Measurements from ENCODE around the gene TBXAS1.

The TBXAS1 gene

GRCh38 chr7:139987691-139988516 lies 158.8 kb downstream of the TBXAS1 start:
- no peaks in the 10 kb centered on the region for H3K27me3 ChIP-seq
- peaks cover 31 to 48% (median 45%) of the 10 kb centered on the region in 10 experiments for H3K4me1 ChIP-seq
- no peak overlapping the region for H3K9ac ChIP-seq
- peak overlapping the region in 8 of 11 experiments; percentile 31 to 86 (median 72); a peak in 9 of 22 replicates for H3K4me2 ChIP-seq
- H3K4me3 ChIP-seq: no peak overlapping the region
- H3K9me3 ChIP-seq (replicated peaks in 1 of 11): peaks cover 0 to 5% (median 0%) of the 10 kb centered on the region in 11 experiments; a peak in 2 of 22 replicates
- H4K20me1 ChIP-seq: peaks cover 0 to 18% (median 0%) of the 10 kb centered on the region in 11 experiments; a peak in 2 of 22 replicates
- peaks cover 0 to 37% (median 0%) of the 10 kb centered on the region in 11 experiments; a peak in 5 of 22 replicates for H3K36me3 ChIP-seq
- no peak for TF ChIP-seq Cebpa-rat (IDR thresholded peaks at IDR 0.05)
- no peak overlapping the region for H3K27ac ChIP-seq

- TF ChIP-seq Cebpa-rat (IDR thresholded peaks at IDR 0.05): no peak
- H3K4me2 ChIP-seq: peak overlapping the region in 10 of 11 experiments; percentile 10 to 86 (median 72); a peak in 19 of 22 replicates
- peak overlapping the region in 5 of 11 experiments; percentile 1 to 51 (median 32); a peak in 6 of 22 replicates for H3K27ac ChIP-seq
- H3K36me3 ChIP-seq: peaks cover 0 to 27% (median 0%) of the 10 kb centered on the region in 11 experiments; a peak in 5 of 22 replicates
- peak overlapping the region in 1 of 11 experiments; percentile 42; a peak in 2 of 22 replicates for H3K9ac ChIP-seq
- H3K4me3 ChIP-seq: no peak overlapping the region
- H3K4me1 ChIP-seq: peaks cover 34 to 55% (median 50%) of the 10 kb centered on the region in 10 experiments
- H3K9me3 ChIP-seq (replicated peaks in 1 of 11): peaks cover 0 to 5% (median 0%) of the 10 kb centered on the region in 11 experiments; a peak in 2 of 22 replicates
- H4K20me1 ChIP-seq: peaks cover 0 to 18% (median 0%) of the 10 kb centered on the region in 11 experiments; a peak in 2 of 22 replicates
- no peaks in the 10 kb centered on the region for H3K27me3 ChIP-seq
Observed at GRCh38 chr7:139989366-139990141, 160.5 kb downstream of the TBXAS1 start.

- Histone ChIP-seq H3K4me1 (peaks cover 34 to 61% (median 55%) of the 10 kb centered on the region in 10 experiments), H3K27me3 (no peaks in the 10 kb centered on the region), H3K36me3 (peaks cover 0 to 27% (median 0%) of the 10 kb centered on the region in 11 experiments; a peak in 5 of 22 replicates), H3K9me3 (replicated peaks in 1 of 11) (peaks cover 0 to 5% (median 0%) of the 10 kb centered on the region in 11 experiments; a peak in 2 of 22 replicates), H3K9ac (no peak overlapping the region), H3K27ac (0 out of 22 replicates have a peak overlapping the region, but pooled peaks of 2 of the 11 experiments have one; percentile 2 to 50), H3K4me2 (peak overlapping the region in 10 of 11 experiments; percentile 10 to 86 (median 72); a peak in 17 of 22 replicates), H3K4me3 (no peak overlapping the region), H4K20me1 (peaks cover 0 to 18% (median 0%) of the 10 kb centered on the region in 11 experiments; a peak in 2 of 22 replicates)
- TF ChIP-seq Cebpa-rat (IDR thresholded peaks at IDR 0.05): no peak
Observed at GRCh38 chr7:139990142-139990535, 161.1 kb downstream of the TBXAS1 start.

GRCh38 chr7:139990571-139991268 lies 161.7 kb downstream of the TBXAS1 start:
- Histone ChIP-seq H3K9me3 (replicated peaks in 1 of 11) (peaks cover 0 to 5% (median 0%) of the 10 kb centered on the region in 11 experiments; a peak in 2 of 22 replicates), H3K27ac (no peak overlapping the region), H3K4me1 (peaks cover 34 to 66% (median 59%) of the 10 kb centered on the region in 10 experiments), H3K36me3 (peaks cover 0 to 24% (median 0%) of the 10 kb centered on the region in 11 experiments; a peak in 5 of 22 replicates), H3K4me3 (no peak overlapping the region), H3K9ac (no peak overlapping the region), H4K20me1 (peaks cover 0 to 18% (median 0%) of the 10 kb centered on the region in 11 experiments; a peak in 2 of 22 replicates), H3K27me3 (no peaks in the 10 kb centered on the region), H3K4me2 (peak overlapping the region in 9 of 11 experiments; percentile 31 to 86 (median 73); a peak in 16 of 22 replicates)
- TF ChIP-seq Cebpa-rat (IDR thresholded peaks at IDR 0.05): no peak

GRCh38 chr7:139991269-139991666 lies 162.2 kb downstream of the TBXAS1 start:
- Histone ChIP-seq H3K4me2 (peak overlapping the region in 7 of 11 experiments; percentile 12 to 86 (median 73); a peak in 8 of 22 replicates), H3K9me3 (replicated peaks in 1 of 11) (peaks cover 0 to 5% (median 0%) of the 10 kb centered on the region in 11 experiments; a peak in 1 of 22 replicates)

GRCh38 chr7:139991911-139992310 lies 162.8 kb downstream of the TBXAS1 start:
- peaks cover 0 to 4% (median 0%) of the 10 kb centered on the region in 11 experiments; a peak in 1 of 22 replicates for H3K9me3 ChIP-seq (replicated peaks in 1 of 11)
- H3K27me3 ChIP-seq: no peaks in the 10 kb centered on the region
- no peak overlapping the region for H3K4me3 ChIP-seq
- no peak overlapping the region for H3K9ac ChIP-seq
- H3K4me2 ChIP-seq: peak overlapping the region; percentile 36 to 86 (median 57)
- H3K36me3 ChIP-seq: peaks cover 0 to 17% (median 0%) of the 10 kb centered on the region in 11 experiments; a peak in 5 of 22 replicates
- H3K4me1 ChIP-seq: peaks cover 34 to 66% (median 59%) of the 10 kb centered on the region in 10 experiments
- no peak for TF ChIP-seq Cebpa-rat (IDR thresholded peaks at IDR 0.05)
- H3K27ac ChIP-seq: no peak overlapping the region
- H4K20me1 ChIP-seq: peaks cover 0 to 18% (median 0%) of the 10 kb centered on the region in 11 experiments; a peak in 2 of 22 replicates

More at GRCh38 chr7:139991269-139991666, 162.2 kb downstream of the TBXAS1 start:
- H3K27me3 ChIP-seq: no peaks in the 10 kb centered on the region
- no peak overlapping the region for H3K4me3 ChIP-seq
- H4K20me1 ChIP-seq: peaks cover 0 to 18% (median 0%) of the 10 kb centered on the region in 11 experiments; a peak in 2 of 22 replicates
- H3K36me3 ChIP-seq: peaks cover 0 to 18% (median 0%) of the 10 kb centered on the region in 11 experiments; a peak in 5 of 22 replicates
- peaks cover 34 to 66% (median 59%) of the 10 kb centered on the region in 10 experiments for H3K4me1 ChIP-seq
- H3K9ac ChIP-seq: no peak overlapping the region
- TF ChIP-seq Cebpa-rat (IDR thresholded peaks at IDR 0.05): no peak
- H3K27ac ChIP-seq: no peak overlapping the region

GRCh38 chr7:139992353-139993044 lies 163.4 kb downstream of the TBXAS1 start:
- TF ChIP-seq Cebpa-rat (IDR thresholded peaks at IDR 0.05): no peak
- H3K27ac ChIP-seq: no peak overlapping the region
- peaks cover 0 to 18% (median 0%) of the 10 kb centered on the region in 11 experiments; a peak in 2 of 22 replicates for H4K20me1 ChIP-seq
- peak overlapping the region; percentile 36 to 86 (median 57) for H3K4me2 ChIP-seq
- no peaks in the 10 kb centered on the region for H3K27me3 ChIP-seq
- 0 out of 22 replicates have a peak overlapping the region, but pooled peaks of 1 of the 11 experiments have one; percentile 2 for H3K9ac ChIP-seq
- H3K4me3 ChIP-seq: no peak overlapping the region
- peaks cover 0 to 11% (median 0%) of the 10 kb centered on the region in 11 experiments; a peak in 2 of 22 replicates for H3K36me3 ChIP-seq
- H3K9me3 ChIP-seq (replicated peaks in 1 of 11): no peaks in the 10 kb centered on the region
- H3K4me1 ChIP-seq: peaks cover 34 to 66% (median 59%) of the 10 kb centered on the region in 10 experiments

Measured in BLaER1 treated with 17β-estradiol and CSF1 and Interleukin-3, amounts not matched to agents 10 nM and 100 nM (cell line).